ENCODE results near the gene PHC3.

Gene PHC3

DNA sequence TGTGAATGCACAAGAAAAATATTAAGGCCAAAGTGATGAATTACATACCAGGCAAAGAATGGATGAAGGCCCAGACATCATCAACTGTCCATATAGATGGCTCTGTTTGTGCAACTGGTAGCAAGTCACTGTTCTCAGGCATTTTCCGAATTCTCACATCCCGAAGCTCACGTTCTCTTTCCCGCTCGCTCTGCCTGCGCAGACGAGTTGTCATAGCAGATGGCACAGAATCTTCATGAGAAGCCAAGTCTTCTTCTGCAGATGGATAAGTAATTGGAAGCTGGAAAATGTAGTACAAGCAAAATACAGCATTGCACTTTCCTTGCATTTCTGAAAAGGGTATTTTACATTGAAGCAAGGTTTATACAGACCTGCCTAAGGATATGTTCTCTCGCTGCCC, 79.1 kb downstream of the PHC3 start:
- H3K27ac ChIP-seq, result no peak overlapping the region
- TF ChIP-seq, protein P1, sequence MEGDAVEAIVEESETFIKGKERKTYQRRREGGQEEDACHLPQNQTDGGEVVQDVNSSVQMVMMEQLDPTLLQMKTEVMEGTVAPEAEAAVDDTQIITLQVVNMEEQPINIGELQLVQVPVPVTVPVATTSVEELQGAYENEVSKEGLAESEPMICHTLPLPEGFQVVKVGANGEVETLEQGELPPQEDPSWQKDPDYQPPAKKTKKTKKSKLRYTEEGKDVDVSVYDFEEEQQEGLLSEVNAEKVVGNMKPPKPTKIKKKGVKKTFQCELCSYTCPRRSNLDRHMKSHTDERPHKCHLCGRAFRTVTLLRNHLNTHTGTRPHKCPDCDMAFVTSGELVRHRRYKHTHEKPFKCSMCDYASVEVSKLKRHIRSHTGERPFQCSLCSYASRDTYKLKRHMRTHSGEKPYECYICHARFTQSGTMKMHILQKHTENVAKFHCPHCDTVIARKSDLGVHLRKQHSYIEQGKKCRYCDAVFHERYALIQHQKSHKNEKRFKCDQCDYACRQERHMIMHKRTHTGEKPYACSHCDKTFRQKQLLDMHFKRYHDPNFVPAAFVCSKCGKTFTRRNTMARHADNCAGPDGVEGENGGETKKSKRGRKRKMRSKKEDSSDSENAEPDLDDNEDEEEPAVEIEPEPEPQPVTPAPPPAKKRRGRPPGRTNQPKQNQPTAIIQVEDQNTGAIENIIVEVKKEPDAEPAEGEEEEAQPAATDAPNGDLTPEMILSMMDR (IDR thresholded peaks at IDR 0.05), result no peak
- no peak for TF ChIP-seq ZFX (IDR thresholded peaks at IDR 0.05; ENCODE audit: borderline replicate concordance)

DNA sequence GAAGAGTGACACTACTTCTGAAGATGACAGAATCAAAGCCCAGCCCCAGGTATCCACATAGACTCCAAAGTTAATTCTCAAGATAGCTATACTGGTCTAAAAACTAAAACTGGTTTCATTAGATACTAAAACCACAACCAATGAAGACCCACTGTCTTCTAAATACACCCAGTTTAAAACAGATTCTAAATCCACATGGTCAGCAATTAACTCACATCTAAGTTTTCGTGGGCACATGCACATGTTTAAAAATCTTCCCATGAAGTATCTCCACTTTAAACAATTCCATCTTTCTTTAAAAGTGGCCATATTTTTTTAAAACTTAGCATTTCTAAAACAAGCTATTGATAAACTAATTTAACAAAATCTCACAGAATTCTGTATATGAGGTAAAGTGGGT, 80.6 kb downstream of the PHC3 start:
- H3K27ac ChIP-seq, result no peak overlapping the region
- TF ChIP-seq, protein P1 (IDR thresholded peaks at IDR 0.05), result no peak
- no peak for TF ChIP-seq ZFX (IDR thresholded peaks at IDR 0.05; ENCODE audit: borderline replicate concordance)

DNA sequence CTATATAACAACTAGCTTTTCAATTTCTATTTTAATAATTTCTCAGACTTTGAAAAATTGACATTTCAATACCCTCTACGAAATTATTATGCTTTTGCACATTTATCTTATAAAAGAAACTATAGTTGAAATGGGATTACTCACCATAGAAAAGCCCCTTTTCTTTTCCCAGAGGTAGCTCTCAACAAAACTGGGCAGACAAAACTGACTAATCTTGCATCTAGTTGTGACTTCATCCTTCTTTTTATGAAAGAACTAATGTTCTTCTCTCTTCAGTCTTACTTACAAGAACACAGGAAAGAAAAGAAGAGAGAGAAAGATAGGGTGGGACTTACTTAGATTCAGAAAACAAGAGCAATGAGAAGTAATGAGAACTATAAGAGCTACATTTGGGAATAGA, 82.8 kb downstream of the PHC3 start:
- H3K27ac ChIP-seq, result no peak overlapping the region
- TF ChIP-seq, protein P1 (IDR thresholded peaks at IDR 0.05), result no peak
- TF ChIP-seq ZFX (IDR thresholded peaks at IDR 0.05; ENCODE audit: borderline replicate concordance), result no peak

DNA sequence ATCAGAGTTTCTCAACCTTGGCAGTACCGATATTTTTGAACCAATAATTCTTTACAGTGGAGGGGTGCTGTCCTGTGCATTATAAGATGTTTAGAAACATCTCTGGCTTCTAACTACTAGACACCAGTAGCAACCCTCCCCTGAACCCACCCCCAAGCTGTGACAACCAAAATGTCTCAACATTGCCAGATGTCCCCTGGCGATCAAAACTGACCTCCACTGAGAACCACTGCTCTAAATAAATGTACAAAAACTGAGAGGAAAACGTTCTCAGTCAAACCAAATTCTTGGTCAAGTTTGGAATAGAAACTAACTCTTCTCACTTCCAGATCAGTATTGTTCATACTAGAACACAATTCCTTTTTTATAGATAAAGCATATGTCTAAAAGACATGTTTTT, 85.2 kb downstream of the PHC3 start:
- no peak overlapping the region for H3K27ac ChIP-seq
- TF ChIP-seq, protein P1 (IDR thresholded peaks at IDR 0.05), result no peak
- TF ChIP-seq ZFX (IDR thresholded peaks at IDR 0.05; ENCODE audit: borderline replicate concordance), result no peak

DNA sequence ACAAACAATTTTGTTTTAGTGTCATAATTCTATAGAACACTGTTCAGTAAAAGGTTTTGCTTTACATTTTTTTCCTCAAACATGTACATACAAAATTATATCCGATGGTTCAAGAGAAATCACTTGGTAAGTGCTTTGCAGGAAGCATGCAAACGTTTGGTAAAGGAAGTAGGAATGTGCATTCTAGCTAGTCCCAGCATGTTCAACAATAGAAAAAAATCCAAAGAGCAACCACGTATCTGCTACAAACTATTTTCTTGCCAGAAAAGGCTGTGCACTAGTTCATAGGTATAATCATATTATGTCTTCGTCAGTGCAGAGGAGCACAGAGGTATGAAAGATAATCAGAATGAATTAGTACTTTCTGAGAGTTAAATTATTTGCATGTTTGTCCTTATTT, 85.8 kb downstream of the PHC3 start:
- TF ChIP-seq ZFX (IDR thresholded peaks at IDR 0.05; ENCODE audit: borderline replicate concordance), result no peak
- TF ChIP-seq, protein P1 (IDR thresholded peaks at IDR 0.05), result no peak
- no peak overlapping the region for H3K27ac ChIP-seq

DNA sequence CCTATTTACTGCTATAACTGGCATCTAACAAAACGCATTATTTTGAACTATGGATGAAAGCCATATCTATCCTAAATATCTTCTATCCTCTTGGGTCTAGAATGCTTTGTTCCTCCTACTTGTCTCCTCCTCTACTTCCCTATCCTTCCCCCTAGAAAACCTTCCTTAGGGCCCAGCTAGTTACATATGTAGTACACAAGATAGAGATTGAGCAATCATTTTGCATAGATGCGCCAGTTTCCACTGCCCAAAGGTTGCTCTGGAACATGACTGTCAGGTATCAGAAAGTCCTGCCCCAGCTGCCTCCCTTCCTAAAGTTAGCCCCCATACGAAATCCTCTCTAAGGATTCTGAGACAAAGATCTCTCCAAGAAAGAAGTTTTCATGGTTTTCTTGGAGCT, 88.6 kb downstream of the PHC3 start:
- no peak overlapping the region for H3K27ac ChIP-seq
- TF ChIP-seq, protein P1 (IDR thresholded peaks at IDR 0.05), result no peak
- no peak for TF ChIP-seq ZFX (IDR thresholded peaks at IDR 0.05; ENCODE audit: borderline replicate concordance)

DNA sequence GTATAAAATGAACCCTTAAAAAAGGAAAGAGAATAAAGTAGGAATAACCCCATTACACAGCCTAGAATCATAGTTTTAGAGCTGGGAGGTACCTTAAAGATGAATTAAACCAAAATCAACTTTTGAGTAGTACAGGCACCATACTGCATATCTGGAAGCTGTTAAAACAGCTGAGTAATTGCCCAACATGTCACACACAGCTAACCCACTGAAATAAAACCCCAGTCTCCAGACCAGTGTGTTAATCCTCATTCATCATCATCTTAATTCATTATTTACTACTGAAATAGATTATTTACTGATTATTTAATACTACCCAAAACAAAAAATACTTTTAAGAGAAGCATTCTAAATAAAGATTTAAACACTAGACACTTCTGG, 90.9 kb downstream of the PHC3 start:
- TF ChIP-seq, protein P1 (IDR thresholded peaks at IDR 0.05), result no peak
- TF ChIP-seq ZFX (IDR thresholded peaks at IDR 0.05; ENCODE audit: borderline replicate concordance), result no peak

More for the DNA sequence above, 90.9 kb downstream of the PHC3 start:
- H3K27ac ChIP-seq, result no peak overlapping the region
